Choroid plexus epithelial cell (primary cell): ENCODE measurements around the gene THOC1.
A peak's percentile ranks its signal among the peaks of the same experiment; 100 is the strongest.
"Not testable (repeated sequence)": the region's sequence is repeated elsewhere in the genome, so short reads cannot be mapped to it uniquely, and the experiment has no call there.

Experiments used
- DNase-seq: peaks from one replicate; pipeline ENCODE4 v3.0.0-alpha.2; 2010; ENCODE audit warnings: low read depth
- H3K4me3 ChIP-seq: 2 replicates; pipeline ENCODE4 v1.5.1; 2011; ENCODE audit warnings: low read depth, mild to moderate bottlenecking, control low read depth, low read length, moderate library complexity
- TF ChIP-seq, protein P1 (sequence below): conservative IDR thresholded peaks from 2 replicates; pipeline ENCODE4 v1.5.1; 2011; ENCODE audit warnings: low read depth, mild to moderate bottlenecking, control low read depth, inconsistent platforms, low read length, moderate library complexity

Gene THOC1

GRCh38 chr18:267688-268552, at the start of gene THOC1:
Gene THOC1, minus strand, starts transcription at chr18:268047. Its CDS starts 28 bp downstream, at chr18:268019.
- H3K4me3 ChIP-seq: peak within 1 kb of the TSS; percentile 76
- TF ChIP-seq, protein P1, sequence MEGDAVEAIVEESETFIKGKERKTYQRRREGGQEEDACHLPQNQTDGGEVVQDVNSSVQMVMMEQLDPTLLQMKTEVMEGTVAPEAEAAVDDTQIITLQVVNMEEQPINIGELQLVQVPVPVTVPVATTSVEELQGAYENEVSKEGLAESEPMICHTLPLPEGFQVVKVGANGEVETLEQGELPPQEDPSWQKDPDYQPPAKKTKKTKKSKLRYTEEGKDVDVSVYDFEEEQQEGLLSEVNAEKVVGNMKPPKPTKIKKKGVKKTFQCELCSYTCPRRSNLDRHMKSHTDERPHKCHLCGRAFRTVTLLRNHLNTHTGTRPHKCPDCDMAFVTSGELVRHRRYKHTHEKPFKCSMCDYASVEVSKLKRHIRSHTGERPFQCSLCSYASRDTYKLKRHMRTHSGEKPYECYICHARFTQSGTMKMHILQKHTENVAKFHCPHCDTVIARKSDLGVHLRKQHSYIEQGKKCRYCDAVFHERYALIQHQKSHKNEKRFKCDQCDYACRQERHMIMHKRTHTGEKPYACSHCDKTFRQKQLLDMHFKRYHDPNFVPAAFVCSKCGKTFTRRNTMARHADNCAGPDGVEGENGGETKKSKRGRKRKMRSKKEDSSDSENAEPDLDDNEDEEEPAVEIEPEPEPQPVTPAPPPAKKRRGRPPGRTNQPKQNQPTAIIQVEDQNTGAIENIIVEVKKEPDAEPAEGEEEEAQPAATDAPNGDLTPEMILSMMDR: no peak
- DNase-seq: peak; percentile 90

GRCh38 chr18:317618-318017, 49.8 kb upstream of the THOC1 start:
- TF ChIP-seq, protein P1: no peak
- H3K4me3 ChIP-seq: no peak overlapping the region
- no peak for DNase-seq

DNA sequence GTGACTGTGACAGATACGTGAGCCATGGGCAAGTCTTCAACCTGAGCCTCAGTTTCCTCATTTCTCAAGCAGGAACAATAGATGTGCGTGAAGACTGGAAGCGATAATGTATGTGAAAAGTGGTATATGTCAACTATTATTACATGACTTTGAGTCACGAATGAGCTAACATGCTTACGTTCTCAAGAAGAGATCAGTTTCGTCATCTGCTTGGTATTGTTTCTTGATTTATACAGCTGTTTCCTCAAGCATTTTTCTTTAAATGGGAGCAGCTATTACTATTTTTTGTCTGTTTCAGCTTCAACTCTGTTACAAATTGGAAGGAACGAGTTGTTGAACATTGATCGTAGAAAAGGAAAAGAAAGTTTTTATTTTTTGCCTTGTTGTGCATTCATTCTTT, 48.5 kb upstream of the THOC1 start:
- peak; percentile 38 for DNase-seq
- no peak overlapping the region for H3K4me3 ChIP-seq
- TF ChIP-seq, protein P1: no peak

DNA sequence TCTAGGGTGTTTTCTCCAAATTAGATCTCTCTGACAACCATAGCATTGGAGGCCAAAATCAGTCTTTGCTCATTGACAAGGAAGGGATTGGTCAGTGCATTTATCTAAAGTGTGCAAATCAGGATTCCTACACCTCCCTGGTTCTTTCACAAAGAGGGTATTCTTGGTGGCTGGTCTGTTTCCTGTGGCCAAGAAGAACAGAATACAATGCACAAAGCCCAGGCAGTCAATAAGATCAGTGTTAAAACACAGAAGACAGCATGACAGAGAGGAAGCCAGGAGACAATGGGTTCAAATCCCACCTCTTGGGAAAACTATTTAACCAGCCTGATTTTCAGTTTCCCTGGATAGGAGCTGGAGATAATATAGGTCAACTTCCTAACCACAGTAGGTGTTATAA, 46.1 kb upstream of the THOC1 start:
- TF ChIP-seq, protein P1: no peak
- no peak for DNase-seq

GRCh38 chr18:312415-312814, 44.6 kb upstream of the THOC1 start:
- no peak overlapping the region for H3K4me3 ChIP-seq
- no peak for DNase-seq

More for the DNA sequence above, 46.1 kb upstream of the THOC1 start:
- H3K4me3 ChIP-seq: no peak overlapping the region

DNA sequence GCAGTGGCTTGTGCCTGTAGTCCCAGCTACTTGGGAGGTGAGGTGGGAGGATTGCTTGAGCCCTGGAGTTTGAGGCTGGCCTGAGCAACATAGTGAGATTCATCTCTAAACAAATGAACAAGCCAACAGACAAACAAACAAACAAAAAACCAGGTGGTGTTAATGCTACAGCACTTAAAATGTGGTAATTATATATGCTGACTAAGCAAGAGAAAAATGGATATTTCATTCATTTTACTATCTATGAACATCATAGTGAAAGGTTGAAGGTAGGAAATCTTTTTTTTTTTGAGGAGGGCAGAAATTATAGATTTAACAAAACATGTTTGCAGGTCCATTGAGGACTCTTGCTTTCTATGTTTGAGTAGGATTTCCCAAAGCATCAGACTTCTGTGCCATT, 42.2 kb upstream of the THOC1 start:
- no peak for DNase-seq
- no peak overlapping the region for H3K4me3 ChIP-seq
- TF ChIP-seq, protein P1: no peak

More at GRCh38 chr18:312415-312814, 44.6 kb upstream of the THOC1 start:
- TF ChIP-seq, protein P1: no peak

- DNase-seq, H3K4me3 ChIP-seq: not testable (repeated sequence)
These were observed 40.2 kb upstream of the THOC1 start for GRCh38 chr18:308086-308485.
